GM19324 (cell line): ENCODE measurements around the gene CYB561.

Source experiments
- ATAC-seq: cut with Tn5 transposase; IDR thresholded peaks from one replicate; pipeline ENCODE4 v1.9.1; 2021; ENCODE audit warnings: mild to moderate bottlenecking, moderate library complexity; ENCODE audit not compliant: unreplicated experiment, low FRiP score

Gene CYB561

DNA sequence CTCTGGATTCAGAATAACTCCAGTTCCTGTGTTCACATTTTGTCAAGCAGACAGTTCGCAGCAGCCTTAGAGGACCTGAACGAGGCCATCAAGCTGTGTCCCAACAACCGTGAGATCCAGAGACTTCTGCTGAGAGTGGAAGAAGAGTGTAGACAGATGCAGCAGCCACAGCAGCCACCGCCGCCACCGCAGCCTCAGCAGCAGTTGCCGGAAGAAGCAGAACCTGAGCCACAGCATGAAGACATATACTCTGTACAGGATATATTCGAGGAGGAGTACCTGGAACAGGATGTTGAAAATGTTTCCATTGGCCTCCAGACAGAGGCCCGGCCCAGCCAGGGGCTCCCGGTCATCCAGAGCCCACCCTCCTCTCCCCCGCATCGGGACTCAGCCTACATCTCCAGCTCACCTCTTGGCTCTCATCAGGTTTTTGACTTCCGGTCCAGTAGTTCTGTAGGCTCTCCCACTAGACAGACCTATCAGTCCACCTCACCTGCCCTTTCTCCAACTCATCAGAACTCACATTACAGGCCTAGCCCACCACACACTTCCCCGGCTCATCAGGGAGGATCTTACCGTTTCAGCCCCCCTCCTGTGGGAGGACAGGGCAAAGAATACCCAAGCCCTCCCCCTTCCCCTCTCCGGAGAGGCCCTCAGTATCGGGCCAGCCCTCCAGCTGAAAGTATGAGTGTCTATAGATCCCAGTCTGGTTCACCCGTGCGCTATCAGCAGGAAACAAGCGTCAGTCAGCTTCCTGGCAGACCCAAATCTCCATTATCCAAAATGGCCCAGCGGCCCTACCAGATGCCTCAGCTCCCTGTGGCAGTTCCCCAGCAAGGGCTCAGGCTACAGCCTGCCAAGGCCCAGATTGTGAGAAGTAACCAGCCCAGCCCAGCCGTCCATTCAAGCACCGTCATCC is 25.9 kb downstream of the CYB561 start:
- no peak for ATAC-seq

DNA sequence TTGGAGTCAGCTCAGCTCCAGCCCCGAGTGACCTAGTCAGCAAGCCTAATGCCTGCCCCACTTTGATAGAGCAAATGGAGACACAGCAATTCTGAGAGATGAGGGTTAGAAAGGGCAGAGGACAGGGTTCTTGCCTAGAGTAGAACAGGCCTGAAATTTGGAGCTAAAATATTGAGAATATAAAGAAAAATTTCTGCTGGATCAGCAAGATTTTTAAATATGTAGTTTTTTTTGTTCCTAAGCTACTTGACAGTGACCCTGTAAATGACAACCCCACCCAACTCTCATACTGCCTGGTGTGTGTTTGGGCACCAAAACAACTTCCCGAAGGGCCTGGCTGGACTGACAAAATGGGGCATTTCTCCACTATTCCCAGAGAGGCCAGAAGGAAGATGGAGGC is 26.7 kb downstream of the CYB561 start:
- no peak for ATAC-seq

DNA sequence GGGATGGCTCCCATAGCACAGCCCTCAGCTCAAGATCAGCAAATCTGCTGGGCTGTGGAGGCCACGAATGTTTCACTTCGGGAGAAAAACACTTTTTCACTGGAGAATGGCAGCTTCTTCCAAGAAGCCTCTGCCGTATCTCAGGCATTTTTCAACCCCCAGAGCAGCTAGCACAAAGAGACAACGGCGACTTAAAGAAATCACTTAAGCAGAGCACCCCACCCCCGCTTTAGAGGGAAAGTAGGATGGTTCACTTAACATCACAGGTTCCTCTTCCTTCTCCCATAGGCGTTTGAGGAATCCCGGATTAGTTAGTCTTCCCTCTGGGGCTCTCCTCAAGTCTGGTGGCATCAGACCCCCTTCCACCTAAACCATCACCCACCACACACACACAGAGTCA is 27.6 kb downstream of the CYB561 start:
- no peak for ATAC-seq

DNA sequence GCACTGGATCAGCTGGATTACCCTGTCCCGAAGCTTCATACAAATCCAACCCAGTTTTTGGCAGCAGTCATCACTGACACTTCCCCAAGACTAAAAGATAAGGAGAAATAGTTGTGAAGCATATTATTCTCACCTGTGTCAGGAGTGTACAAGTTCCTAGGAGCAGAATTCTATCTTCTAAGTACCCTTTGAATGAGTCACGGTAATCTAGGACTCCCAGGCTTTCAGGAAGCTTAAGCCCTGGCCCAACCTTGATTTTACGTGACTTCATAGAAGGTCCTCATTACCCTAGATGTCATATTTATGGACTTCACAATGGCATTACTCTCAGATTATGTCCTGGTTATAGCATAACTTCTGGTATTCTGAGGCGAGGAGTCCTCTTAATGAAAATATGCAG is 31.9 kb downstream of the CYB561 start:
- ATAC-seq: no peak

DNA sequence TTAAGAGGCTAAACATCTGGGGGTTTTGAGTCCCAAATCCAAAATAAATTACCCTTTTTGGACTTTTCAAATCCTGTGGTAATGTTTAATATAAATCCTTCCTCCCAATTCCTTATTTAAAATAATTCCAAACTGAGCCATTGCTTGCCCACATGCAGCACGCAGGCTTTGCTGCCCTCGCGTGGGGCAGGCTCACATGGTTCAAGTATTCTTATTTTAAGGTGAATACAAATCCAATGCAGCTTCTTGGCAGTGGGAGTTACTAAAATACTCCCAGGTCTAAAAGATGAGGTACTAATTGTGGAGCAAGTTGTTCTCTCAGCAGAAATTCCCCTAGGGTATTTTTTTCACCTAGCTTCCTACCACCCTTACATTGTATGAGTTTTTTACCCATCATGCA is 33.0 kb downstream of the CYB561 start:
- no peak for ATAC-seq

DNA sequence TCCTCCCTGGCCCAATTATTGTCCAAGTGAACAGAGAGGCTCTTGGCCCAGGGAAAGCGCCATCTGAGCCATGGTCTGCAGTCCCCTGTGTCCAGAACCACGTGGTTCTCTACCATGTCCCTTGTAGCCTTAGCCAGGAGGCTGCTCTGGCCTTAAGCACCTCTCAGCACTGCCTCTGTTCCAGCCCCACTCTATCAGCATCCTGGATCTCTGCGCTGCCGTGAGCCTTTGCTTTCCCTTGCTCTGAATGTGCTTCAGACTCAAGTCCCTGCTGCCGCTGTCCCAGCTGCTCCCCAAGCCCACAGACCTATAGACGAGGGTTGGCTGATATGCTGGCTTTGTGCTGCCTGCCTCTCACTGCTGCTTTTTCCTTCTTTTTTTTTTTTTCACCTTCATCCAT is 33.9 kb downstream of the CYB561 start:
- no peak for ATAC-seq

- ATAC-seq: no peak
Observed at GRCh38 chr17:63407741-63408330, 38.3 kb downstream of the CYB561 start.

DNA sequence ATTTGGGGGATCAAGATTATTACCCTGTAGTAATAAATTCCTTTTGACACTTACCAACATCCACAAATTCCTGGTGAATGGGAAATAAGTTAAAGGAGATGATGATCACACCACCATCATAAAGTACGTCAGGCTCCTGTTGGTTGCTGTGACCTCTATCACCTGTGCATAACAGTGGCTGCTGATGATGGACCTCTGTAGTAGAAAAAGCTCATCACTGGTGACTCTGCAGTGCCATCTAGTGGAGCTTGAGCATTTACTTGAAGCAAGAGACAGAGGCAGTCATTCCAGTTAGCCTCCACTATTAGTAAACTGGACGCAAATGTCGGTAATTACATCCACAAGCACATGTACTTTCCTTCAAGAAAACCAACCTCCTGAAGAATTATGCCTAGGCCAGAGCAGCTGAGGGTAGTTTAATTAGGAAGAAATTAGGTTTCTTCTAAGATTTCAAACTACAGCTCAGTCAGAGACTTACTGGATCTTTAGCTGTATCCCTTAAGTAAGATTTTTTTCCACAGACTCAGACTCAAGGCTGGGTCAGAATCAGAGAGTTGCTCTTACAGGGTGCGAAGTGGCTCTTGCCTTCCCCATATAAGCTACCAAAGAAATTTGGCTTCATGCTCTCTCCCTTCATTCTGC is 39.3 kb downstream of the CYB561 start:
- ATAC-seq: peak; percentile 77

DNA sequence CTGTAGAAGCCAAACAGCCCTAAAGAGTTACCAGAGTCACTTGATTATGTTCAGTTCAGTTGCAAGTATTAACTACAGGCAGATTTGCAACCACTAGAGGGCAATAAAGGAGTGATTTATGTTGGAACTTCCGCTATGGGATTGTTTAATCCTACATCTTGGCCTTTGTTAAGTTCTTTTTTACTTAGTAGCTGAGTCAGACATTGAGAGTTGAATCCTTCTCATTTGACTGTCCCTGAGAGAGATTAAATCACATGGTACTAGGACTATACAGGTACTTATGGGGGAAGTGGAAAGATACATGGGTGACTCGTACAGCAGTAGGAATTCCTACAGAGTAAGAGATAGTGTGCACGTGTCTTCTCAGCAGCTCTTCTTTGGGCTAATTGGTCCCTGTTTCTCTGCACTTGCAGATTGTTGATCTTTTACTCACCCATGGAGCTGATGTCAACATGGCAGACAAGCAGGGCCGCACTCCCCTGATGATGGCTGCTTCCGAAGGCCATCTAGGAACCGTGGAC is 40.3 kb downstream of the CYB561 start:
- no peak for ATAC-seq

DNA sequence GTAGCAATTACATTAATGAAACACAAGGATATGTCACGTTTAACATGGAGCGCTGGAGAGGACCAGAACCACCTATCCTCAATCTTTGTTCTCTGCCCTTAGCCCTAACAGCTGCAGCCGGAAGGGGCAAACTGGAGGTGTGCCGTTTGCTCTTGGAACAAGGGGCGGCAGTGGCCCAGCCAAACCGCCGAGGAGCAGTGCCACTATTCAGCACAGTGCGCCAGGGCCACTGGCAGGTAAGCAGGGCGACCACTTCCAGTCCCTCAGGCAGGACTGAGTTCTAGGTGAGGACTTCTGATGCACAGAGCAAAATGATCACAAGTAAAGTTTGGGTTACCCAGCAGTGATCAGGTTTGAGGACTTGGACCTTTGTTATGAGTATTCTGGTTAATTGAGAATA is 41.1 kb downstream of the CYB561 start:
- ATAC-seq: no peak

GRCh38 chr17:63402431-63403212 is 43.5 kb downstream of the CYB561 start:
- ATAC-seq: no peak

GRCh38 chr17:63399856-63400255 is 46.2 kb downstream of the CYB561 start:
- no peak for ATAC-seq

DNA sequence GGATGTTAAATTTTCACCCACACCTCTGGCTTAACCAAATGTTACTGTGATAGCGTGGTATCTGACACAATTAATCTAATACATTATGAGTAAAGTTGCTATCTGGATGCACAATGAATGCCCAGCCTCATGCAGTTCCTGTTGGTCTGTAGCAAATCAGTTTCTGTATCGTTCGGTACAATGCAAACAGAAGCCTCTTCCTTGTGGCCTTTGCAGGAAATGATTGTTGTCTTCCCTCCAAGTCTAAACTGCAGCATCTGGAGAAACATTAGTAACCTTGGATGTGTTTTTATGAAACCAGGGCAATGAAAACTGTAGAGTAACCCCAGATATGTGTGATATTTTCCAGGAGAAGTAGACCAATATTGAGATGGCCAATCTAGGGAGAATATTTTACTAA is 46.8 kb downstream of the CYB561 start:
- no peak for ATAC-seq

DNA sequence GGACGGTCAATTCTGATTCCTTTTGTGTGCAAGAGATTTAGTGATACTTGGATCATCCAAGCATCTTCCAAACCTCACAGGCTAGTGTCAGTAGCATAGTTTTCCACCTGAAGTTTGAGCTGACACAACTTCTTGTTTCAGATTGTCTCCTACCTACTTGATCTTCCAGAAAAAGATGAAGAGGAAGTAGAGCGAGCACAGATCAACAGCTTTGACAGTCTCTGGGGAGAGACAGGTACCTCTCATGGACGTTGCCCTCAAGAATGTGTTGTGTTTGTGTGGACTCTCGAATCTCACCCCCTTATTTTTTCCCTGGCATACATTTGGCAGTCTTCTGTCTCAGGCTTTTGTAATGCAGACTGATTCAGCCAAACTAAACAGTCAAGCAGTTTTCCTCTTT is 47.4 kb downstream of the CYB561 start:
- no peak for ATAC-seq

DNA sequence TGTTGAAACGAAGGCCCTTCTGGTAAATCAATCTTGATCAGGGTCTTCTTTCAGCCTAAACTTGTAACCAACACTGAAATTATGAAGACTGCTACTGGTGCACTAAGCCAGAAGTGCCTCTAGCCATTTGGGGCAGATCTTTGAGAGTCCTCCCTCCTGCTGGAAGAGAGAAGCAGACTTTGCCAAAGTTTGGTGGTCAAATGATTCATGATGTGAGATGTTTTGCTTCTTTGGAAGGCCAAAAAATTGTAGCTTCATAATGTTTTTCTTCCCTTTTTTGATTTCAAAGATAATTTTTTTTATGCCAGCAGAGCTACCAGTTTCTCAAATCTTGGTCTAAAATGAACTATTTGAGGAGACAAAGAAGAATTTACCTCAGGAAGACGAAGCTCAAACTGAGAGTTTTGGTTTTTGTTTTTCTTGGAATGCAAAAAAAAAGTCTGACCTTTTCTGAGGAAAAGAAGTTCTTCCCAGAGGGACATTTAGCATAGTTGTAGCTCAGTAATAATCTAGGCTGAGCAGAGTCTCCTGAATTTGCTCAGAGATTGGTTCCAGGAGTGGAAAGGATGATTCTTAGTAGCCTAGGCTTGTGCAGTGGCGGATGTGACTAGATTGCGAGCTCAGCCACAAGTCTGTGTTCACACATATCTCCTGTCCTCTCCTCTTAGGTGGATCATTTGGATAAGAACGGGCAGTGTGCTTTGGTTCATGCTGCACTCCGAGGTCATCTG is 50.9 kb downstream of the CYB561 start:
- no peak for ATAC-seq

DNA sequence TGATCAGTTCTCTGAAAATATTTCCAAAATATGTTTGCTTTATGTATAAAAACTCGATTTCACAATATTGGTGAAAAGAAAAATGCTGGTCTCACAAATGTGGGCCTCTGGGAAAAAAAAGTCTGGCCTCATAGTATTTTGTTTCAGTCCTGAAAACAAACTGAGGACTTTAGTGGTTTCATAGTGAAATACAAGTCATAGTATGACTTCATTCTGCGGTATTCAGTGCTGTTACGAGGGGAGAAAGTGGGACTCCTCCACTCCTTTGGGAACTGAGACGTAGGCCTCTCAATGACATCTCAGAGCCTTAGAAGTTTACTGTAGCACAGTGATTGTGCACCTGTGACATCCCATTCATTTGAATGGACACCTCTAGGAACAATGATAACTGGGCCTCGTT is 56.0 kb downstream of the CYB561 start:
- ATAC-seq: no peak

DNA sequence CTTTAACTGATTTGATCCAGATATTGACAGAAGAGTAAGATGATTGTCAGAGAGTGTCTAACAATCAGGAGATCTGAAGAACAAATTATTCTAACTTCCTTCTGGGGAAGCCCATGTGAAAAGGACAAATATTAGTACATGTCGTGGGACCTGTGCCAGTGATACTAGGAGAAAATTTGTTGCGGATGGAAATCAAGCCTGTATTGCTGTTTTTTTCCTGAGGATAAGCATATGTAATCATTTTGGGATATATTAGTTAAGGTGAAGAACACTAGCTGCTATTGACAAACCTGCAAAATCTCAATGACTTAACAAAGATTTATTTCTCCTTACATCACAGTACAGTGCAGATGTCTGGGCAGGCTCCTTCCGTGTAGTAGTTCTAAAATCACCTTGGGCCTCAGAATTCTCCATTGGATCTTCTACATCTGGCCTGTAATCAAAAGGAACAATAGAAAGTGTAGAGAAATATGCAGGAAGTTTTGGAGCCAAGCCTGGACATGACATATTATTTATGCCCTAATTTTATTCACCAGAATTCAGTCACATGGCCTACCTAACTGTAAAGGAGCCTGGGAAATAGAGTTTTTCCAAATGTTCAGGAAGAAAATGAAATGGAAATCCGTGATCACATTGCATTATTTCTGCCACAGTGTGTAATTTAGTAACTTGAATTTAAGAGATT is 58.3 kb downstream of the CYB561 start:
- ATAC-seq: no peak

DNA sequence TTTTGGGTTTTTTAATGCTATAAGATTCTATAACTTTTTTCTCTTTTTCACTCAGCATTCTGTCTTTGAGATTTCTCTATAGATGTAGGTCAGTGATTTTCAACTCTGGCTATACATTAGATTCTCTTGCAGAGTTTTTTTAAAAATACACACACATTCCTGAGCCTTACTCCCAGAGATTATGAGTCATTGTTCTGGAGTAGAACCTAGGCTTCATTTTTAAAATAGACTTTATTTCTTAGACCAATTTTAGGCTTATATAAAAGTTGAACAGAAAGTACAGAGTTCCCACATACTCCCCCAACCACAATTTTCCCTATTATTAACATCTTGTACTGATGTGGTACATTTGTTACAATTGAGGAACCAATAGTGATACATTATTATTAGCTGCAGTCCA is 63.3 kb downstream of the CYB561 start:
- no peak for ATAC-seq
